G401 (cell line): Measurements from ENCODE around the gene CCDC149. TPM values are rescaled to one million over a fixed set of nuclear protein-coding genes. Genes with fewer than 3 reads are reported as not detected.
A peak's percentile ranks its signal among the peaks of the same experiment; 100 is the strongest.

Source experiments
- DNase-seq: peaks from one replicate; pipeline ENCODE4 v3.0.0-alpha.2; 2015; ENCODE audit warnings: low spot score
- in situ Hi-C: cut with HindIII; loops from 2 replicates; pipeline ENCODE4 v1.10.0; 2016; ENCODE audit warnings: low sequenced_read_pairs, mixed read lengths
- total RNA-seq: library from RNA; depleted of rRNA; stranded (reverse); fragments of >200 nt; shearing (Covaris generic); gene quantifications from 2 replicates; pipeline ENCODE4 v1.2.3, GENCODE V29; 2014; rRNA removed

Gene CCDC149
- not detected in 2 replicates for total RNA-seq

- DNase-seq, result peak; percentile 88
- in situ Hi-C loops, result no loop called here
Measured at GRCh38 chr4:24912252-24913118, at the start of gene CCDC149. CCDC149 (minus strand) TSS chr4:24913042; CDS start chr4:24912864, 178 bp downstream.

- in situ Hi-C loops, result no loop called here
Measured at GRCh38 chr4:24957886-24958285, 45.0 kb upstream of the CCDC149 start.

GRCh38 chr4:24956763-24957162 is 43.9 kb upstream of the CCDC149 start:
- no peak for DNase-seq
- in situ Hi-C loops, result no loop called here

More at GRCh38 chr4:24957886-24958285, 45.0 kb upstream of the CCDC149 start:
- no peak for DNase-seq

- in situ Hi-C loops, result no loop called here
- DNase-seq, result no peak
Measured at GRCh38 chr4:24956091-24956490, 43.2 kb upstream of the CCDC149 start.

- in situ Hi-C loops, result no loop called here
- DNase-seq, result no peak
Measured at GRCh38 chr4:24952667-24953066, 39.8 kb upstream of the CCDC149 start.

- DNase-seq, result peak; percentile 42
- in situ Hi-C loops, result no loop called here
Measured at GRCh38 chr4:24949970-24950369, 37.1 kb upstream of the CCDC149 start.

GRCh38 chr4:24937917-24938281 is 25.1 kb upstream of the CCDC149 start:
- no peak for DNase-seq
- in situ Hi-C loops, result no loop called here

GRCh38 chr4:24937176-24937916 is 24.5 kb upstream of the CCDC149 start:
- in situ Hi-C loops, result no loop called here
- no peak for DNase-seq

GRCh38 chr4:24935856-24936255 is 23.0 kb upstream of the CCDC149 start:
- no peak for DNase-seq
- in situ Hi-C loops, result no loop called here

- in situ Hi-C loops, result no loop called here
- DNase-seq, result no peak
Measured at GRCh38 chr4:24934311-24934710, 21.5 kb upstream of the CCDC149 start.

GRCh38 chr4:24933684-24934275 is 20.9 kb upstream of the CCDC149 start:
- in situ Hi-C loops, result no loop called here
- no peak for DNase-seq

GRCh38 chr4:24932515-24933225 is 19.8 kb upstream of the CCDC149 start:
- no peak for DNase-seq
- in situ Hi-C loops, result no loop called here

- DNase-seq, result no peak
- in situ Hi-C loops, result no loop called here
Measured at GRCh38 chr4:24930151-24930550, 17.3 kb upstream of the CCDC149 start.

GRCh38 chr4:24928708-24929107 is 15.9 kb upstream of the CCDC149 start:
- no peak for DNase-seq
- in situ Hi-C loops, result no loop called here

GRCh38 chr4:24927049-24927448 is 14.2 kb upstream of the CCDC149 start:
- in situ Hi-C loops, result no loop called here
- DNase-seq, result no peak

GRCh38 chr4:24924309-24924781 is 11.5 kb upstream of the CCDC149 start:
- in situ Hi-C loops, result no loop called here
- no peak for DNase-seq

- no peak for DNase-seq
- in situ Hi-C loops, result no loop called here
Measured at GRCh38 chr4:24923550-24923949, 10.7 kb upstream of the CCDC149 start.

GRCh38 chr4:24923002-24923401 is 10.2 kb upstream of the CCDC149 start:
- in situ Hi-C loops, result no loop called here
- DNase-seq, result no peak

- in situ Hi-C loops, result no loop called here
- no peak for DNase-seq
Measured at GRCh38 chr4:24922416-24922815, 9.6 kb upstream of the CCDC149 start.
